Motor neuron (in vitro differentiated cells): ENCODE data around the gene ANXA3. TPM values are rescaled to one million over a fixed set of nuclear protein-coding genes. Genes with fewer than 3 reads are reported as not detected.

Source experiments
- ATAC-seq, 8 experiments: fragments of 200-7000 bp; cut with Tn5 transposase; replicated peaks in 6 of 8; 2 replicates each; pipeline ENCODE4 v1.8.0; 2021; ENCODE audit warnings: mild to moderate bottlenecking in 8 of 8, moderate library complexity in 8 of 8
- H3K27ac ChIP-seq, 2 donors: fragments of 250-450 bp; sonication (Bioruptor Pico); 2 replicates each; pipeline ENCODE4 v1.9.0; 2021; ENCODE audit warnings: antibody characterized with exemption in 2 of 2, mild to moderate bottlenecking in 2 of 2, moderate library complexity in 1 of 2
- H3K4me1 ChIP-seq, 2 donors: fragments of 250-450 bp; sonication (Bioruptor Pico); replicated peaks in 1 of 2; 2 replicates each; pipeline ENCODE4 v1.6.1; 2021; ENCODE audit warnings: antibody characterized with exemption in 2 of 2, mild to moderate bottlenecking in 2 of 2, moderate library complexity in 1 of 2
- H3K4me3 ChIP-seq, 5 donors: fragments of 250-450 bp; sonication (Bioruptor Pico); 2 replicates each; pipeline ENCODE4 v1.9.0; 2021; ENCODE audit warnings: antibody characterized with exemption in 5 of 5, mild to moderate bottlenecking in 5 of 5, moderate library complexity in 4 of 5
- WGBS, 10 experiments: fragments of 450-650 bp; shearing (Covaris generic); methylation state at CpG; one replicate each; pipeline ENCODE4 v1.0.0; 2022; 5-methylcytosine and 5-hydroxymethylcytosine counted together
- in situ Hi-C, 9 experiments: fragments of 400-800 bp; cut with MboI; loops; one replicate each; pipeline ENCODE4 v1.15.0; 2021; ENCODE audit warnings: low sequenced_read_pairs in 9 of 9, low pct_unique_long_range_greater_than_20kb in 2 of 9; ENCODE audit not compliant: unreplicated experiment in 9 of 9
- total RNA-seq, 8 experiments: library from RNA; unstranded; fragments of 300-600 nt; gene quantifications; 2 replicates each; pipeline versions ENCODE4 v1.2.3 to v1.2.4, GENCODE V29; 2022

Gene ANXA3
- total RNA-seq, 8 experiments from 2014 or later: 0.16 to 779 (median 6.1) TPM

DNA sequence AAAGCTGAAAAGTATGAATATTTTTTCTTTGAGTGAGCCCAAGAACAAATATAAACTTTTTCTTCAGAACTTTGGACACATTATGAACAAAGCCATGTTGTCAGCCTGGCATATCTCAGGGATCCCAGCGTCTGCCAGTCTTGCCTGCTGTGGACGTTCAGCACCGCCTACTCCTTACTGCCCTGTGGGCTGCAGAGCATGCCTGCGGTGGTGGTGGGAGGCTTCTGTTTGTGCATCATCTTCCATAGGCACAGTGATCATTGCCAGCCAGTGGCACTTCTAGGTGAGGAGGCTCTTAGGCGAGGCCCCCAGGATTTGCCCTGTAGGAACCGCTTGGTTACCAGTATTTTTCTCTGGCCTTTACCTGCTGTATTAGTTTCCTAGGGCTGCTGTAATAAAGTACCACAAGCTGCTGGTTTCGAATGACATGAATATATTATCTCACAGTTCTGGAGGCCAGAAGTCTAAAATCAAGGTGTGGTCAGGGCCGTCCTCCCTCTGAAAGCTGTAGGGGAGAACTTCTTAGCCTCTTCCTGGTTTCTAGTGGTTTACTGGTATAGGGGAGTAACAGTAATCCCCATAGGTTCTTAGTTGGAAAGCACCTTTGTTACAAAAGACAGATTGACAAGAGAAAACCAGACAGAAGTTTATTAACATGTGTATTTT is 15.4 kb downstream of the ANXA3 start:
- no peak overlapping the region for H3K27ac ChIP-seq
- WGBS, 10 experiments: 0 to 100% (median 90%) methylated on average over 1 to 6 of the region's 8 CpGs; no CpG with 5 or more reads in 2 of the 10 experiments
- peaks cover 6 to 14% of the 10 kb centered on the region in 2 donors for H3K4me1 ChIP-seq
- in situ Hi-C loops: no loop called here
- no peak overlapping the region for H3K4me3 ChIP-seq
- peak in 3 of 8 experiments; percentile 21 to 46 (median 34) for ATAC-seq

DNA sequence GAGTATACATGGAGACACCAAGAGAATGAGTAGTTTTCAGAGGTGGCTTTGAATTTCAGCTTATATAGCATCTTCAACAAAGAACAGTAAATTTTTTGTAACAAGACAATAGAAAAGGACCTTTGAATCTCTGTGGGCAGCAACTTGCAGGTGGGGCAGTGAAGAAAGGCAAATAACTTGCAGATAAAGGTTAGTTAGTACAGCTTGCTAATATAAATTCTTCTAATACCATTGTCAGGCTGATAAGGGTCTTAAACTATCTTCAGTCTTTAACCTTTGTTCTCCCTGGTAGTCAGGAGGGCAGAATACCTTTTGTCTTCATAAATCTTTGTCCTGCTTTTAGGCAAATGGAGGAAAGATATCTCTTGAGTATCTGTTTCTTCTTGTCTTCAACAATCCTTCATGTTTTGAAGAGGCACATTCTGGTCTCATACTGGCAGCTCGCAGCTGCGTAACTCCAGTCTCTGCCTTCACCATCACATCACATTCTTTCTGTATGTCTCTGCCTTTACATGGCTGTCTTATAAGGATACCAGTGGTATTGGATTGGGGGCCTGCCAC is 16.0 kb downstream of the ANXA3 start:
- Histone ChIP-seq H3K4me3 (no peak overlapping the region), H3K4me1 (peaks cover 6 to 18% of the 10 kb centered on the region in 2 donors), H3K27ac (no peak overlapping the region)
- in situ Hi-C loops: no loop called here
- WGBS, 10 experiments: 88 to 100% (median 100%) methylated on average over 1 to 2 of the region's 2 CpGs; no CpG with 5 or more reads in 4 of the 10 experiments
- no peak for ATAC-seq

DNA sequence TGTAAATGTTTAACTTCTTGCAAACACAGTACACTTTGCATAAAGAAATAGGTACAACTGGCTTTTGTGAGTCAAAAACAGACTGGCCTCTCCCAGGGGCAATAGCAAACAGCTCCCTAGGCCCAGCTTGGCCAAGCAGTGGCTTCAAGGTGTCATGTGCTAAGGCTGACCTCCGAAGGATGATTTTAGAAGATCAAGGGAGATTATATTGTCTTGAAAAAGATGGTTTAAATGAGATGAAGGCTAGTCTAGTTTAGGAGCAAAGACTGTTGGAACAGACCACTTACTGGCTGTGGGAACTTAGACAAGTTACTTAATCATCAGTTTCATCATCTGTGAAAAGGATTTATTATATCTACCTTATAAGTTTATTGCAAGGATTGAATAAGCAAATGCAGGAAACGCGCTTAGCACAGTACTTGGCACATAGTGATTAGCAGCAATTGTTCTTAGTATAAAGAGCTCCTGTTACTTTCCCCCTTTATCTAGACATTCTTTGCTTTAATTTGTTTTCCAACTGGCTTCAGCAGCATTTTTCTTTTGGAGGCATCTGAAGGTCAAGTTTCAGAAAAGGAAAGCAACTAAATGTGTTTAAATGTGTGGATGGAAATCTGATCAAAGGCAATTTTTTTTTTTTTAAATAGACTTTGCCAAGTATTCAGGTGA is 17.2 kb downstream of the ANXA3 start:
- in situ Hi-C loops: no loop called here
- no peak overlapping the region for H3K4me3 ChIP-seq
- ATAC-seq: no peak
- 44 to 100% (median 87%) methylated on average over 1 to 3 of the region's 3 CpGs; no CpG with 5 or more reads in 1 of the 10 experiments for WGBS, 10 experiments
- H3K27ac ChIP-seq: no peak overlapping the region
- H3K4me1 ChIP-seq: peaks cover 6 to 18% of the 10 kb centered on the region in 2 donors

DNA sequence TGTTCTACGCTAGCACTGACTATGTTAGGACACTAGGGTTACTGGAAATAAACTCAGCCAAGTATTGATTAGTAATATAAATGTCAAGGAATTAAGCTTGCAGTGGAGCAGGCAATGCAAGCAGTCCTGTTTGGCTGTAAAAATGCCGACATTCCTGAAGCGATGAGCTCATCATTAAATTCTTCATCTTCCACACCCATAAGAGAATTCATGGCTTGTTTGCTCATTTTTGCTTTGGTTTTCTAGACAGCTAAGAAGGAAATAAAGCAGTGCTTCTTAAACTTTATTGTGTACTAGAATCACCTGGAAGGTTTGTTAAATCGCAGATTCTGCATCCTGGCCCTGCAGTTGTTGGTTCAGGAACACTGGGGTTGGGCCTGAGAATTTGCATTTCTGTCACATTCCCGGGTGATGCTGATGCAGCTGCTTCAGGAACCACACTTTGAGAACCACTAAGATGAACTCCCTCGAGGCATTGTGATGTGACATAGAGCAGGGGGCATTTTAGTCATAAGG is 17.8 kb downstream of the ANXA3 start:
- WGBS, 10 experiments: 0 to 73% (median 58%) methylated on average over 2 to 6 of the region's 6 CpGs
- ATAC-seq: peak; percentile 46 to 93 (median 70)
- H3K4me3 ChIP-seq: no peak overlapping the region
- in situ Hi-C loops: no loop called here
- H3K27ac ChIP-seq: no peak overlapping the region
- peaks cover 6 to 18% of the 10 kb centered on the region in 2 donors for H3K4me1 ChIP-seq

DNA sequence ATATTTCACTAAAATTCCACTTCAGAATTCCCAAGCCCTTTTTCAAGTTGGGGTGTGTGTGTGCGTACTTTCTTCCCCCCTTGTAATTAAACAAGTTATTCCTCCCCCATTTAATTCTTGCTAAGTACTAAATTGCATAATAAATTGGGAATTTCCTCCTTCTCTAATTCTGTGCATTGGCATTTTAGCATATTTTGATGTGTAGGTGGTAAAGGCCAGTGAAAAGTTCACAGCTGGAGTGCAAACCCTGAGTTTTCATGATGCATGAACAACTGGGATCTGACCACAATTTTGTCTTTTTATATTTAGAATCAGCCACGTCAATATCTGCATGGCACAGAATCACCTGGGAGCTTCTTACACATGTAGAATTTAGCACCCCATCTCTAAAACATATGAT is 18.5 kb downstream of the ANXA3 start:
- Histone ChIP-seq H3K4me3 (no peak overlapping the region), H3K27ac (no peak overlapping the region), H3K4me1 (peaks cover 6 to 18% of the 10 kb centered on the region in 2 donors)
- WGBS, 10 experiments: 0 to 100% (median 91%) methylated on average over 1 to 2 of the region's 2 CpGs; no CpG with 5 or more reads in 1 of the 10 experiments
- in situ Hi-C loops: no loop called here
- ATAC-seq: no peak

DNA sequence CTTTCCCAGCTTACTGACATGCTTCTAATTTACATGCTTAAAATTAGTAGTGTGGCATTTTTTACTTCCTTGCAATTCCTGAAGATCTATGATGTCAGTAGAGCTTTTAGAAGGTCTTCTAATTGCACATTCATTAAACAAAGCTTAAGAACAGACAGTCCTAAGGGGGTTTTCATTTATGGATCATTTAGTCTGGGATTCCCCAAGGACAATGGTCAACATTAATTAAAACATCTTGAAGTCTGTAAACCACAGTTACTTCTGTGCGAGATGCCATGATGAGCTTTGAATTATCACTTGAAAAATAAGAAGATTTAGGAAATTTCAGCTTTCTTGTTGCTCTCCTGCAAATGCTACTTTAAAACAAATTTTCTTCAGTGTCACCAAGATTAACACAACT is 20.2 kb downstream of the ANXA3 start:
- Histone ChIP-seq H3K4me1 (peaks cover 2 to 18% of the 10 kb centered on the region in 2 donors), H3K27ac (no peak overlapping the region), H3K4me3 (no peak overlapping the region)
- WGBS, 10 experiments: 56 to 100% (median 91%) methylated on average over 1 of the region's 1 CpG; no CpG with 5 or more reads in 1 of the 10 experiments
- in situ Hi-C loops: no loop called here
- ATAC-seq: no peak

DNA sequence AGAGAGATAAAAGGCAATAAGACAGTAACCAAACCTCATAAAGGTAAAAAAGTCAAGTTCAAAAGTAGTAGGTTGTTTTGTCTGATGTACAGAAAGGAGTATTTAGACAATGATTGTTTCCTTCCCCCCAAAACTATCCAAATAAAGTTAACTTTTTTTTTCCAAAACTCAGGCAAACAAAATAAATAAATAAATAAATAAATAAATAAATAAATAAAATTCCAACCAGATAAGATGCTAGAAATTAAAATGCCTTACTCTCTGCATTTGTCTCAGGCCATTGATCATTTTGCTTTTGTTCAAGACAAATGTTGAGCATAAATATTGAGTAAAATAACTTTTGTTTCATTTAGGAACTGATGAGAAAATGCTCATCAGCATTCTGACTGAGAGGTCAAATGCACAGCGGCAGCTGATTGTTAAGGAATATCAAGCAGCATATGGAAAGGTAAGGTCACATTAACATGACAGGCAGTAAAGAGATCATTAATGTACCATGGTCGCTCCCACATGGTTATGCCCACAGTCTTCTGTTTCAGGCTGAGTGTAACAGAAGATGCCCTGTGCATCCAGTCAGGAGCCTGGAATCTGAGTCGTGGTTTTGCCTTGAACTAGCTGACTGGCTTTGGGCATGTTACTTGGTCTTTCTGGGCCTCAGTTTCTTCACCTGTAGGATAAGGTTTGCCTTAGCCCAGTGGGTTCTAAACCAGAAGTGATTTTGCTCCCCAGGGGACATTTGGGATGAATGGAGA is 27.3 kb downstream of the ANXA3 start:
- WGBS, 10 experiments: 63 to 100% (median 95%) methylated on average over 1 to 3 of the region's 3 CpGs; no CpG with 5 or more reads in 1 of the 10 experiments
- in situ Hi-C loops: no loop called here
- Histone ChIP-seq H3K4me3 (no peak overlapping the region), H3K4me1 (no peaks in the 10 kb centered on the region), H3K27ac (no peak overlapping the region)
- ATAC-seq: no peak

DNA sequence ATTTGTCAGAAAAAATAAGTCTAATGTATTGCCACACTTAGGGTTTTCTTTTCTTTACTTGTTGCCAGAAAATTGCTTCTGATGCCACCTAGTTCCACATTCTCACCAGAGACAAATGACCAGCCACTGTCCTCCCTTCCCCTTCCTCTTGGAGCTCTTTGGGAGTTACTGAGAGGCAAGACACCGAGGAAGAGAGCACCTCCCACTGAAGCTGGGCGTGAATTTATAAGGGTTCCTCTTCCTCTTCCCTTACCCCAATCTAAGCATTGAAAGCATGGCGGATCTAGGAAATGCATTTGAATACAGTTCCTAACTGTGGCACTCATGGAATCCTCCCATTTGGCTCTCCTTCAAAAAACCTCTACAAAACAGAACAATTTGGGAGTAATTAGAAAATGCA is 30.0 kb downstream of the ANXA3 start:
- Histone ChIP-seq H3K4me1 (no peaks in the 10 kb centered on the region), H3K27ac (no peak overlapping the region), H3K4me3 (no peak overlapping the region)
- no peak for ATAC-seq
- 41 to 100% (median 89%) methylated on average over 1 to 3 of the region's 3 CpGs; no CpG with 5 or more reads in 3 of the 10 experiments for whole genome bisulfite sequencing, 10 experiments
- in situ Hi-C loops: no loop called here

DNA sequence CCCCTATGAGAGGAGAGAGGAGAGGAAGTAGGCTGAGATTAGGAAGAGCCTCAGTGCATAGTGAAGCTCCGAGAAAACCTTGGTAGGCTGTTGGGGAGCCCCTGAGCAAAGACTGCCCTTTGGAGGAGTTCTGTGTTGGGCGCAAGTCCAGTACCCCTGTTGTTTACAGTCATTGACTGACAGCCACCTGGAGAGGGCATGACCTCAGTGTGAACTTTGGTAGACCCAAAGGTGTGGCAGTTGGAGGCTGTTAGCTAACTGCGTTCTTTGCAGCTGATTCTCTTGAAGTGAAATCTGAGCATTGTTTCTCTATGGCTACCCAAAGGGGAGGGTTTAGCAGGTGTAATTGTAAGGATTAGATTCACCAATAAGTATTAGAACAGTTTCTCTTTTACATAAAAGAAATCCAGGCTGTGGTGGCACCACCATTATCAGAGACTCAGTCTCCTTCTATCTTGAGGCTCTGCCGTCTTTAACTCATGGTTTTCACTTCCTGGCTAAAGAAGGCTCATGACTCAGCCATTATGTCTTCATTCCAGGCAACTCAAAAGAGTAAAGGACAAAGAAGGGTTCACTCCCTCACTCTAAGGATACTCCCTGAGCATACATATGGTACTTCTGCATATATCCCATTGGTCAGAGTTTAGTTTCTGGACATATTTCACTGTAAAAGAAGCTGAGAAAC is 33.4 kb downstream of the ANXA3 start:
- ATAC-seq: peak in 2 of 8 experiments; percentile 60 to 75
- Histone ChIP-seq H3K27ac (no peak overlapping the region), H3K4me3 (no peak overlapping the region), H3K4me1 (no peaks in the 10 kb centered on the region)
- in situ Hi-C loops: no loop called here
- 20 to 95% (median 90%) methylated on average over 1 to 3 of the region's 4 CpGs; no CpG with 5 or more reads in 3 of the 10 experiments for WGBS, 10 experiments

DNA sequence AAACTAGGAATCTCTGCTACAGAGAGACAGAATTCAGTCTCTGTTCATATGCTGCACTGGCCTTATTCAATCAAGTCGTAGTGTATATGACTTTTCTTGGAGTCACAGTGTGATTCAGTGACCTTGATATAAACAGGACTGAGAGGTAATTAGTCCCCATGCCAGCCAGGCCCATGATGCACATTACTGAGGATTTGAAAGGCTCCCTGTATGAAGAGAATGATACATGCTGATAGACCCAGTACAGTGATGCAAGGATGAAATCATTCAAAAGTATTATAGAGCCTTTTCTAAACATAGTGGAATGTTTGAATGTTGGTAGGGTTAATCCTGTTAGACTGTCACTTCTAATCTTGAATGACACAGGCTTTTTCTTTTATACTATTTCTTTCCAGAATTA is 34.1 kb downstream of the ANXA3 start:
- Histone ChIP-seq H3K4me1 (no peaks in the 10 kb centered on the region), H3K27ac (no peak overlapping the region), H3K4me3 (no peak overlapping the region)
- ATAC-seq: peak in 7 of 8 experiments; percentile 15 to 99 (median 64)
- WGBS, 10 experiments: 0 to 20% (median 8%) methylated on average over 1 of the region's 1 CpG; no CpG with 5 or more reads in 6 of the 10 experiments
- in situ Hi-C loops: no loop called here

DNA sequence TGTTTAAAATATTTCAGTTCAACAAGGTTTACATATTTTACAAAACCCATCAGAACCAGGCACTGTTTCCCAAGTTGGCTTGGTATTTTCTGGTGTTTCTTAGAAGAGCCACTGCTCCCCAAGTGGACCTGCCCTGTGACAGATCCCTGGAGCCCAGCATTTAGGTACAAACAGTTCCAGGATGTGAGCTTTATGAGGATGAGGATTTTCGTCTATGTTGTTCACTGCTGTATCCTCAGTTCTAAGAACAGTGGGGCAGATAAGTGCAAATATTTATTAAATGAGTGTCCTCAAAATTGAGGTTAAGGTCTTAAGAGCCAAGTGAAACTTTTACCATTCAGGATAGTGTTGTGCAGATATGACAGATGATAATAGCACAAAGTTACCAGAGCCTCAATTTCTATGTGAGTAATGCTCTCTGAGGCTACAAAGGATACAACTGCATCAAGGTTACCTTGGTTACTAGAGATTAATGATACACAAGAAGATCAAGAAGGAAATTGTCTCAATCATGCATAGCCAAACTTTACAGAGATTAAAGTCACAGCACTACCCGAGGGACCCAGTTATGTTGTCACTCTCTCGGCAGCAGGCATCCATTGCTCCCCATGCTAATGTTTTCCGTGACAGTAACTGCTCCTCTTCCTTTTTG is 37.5 kb downstream of the ANXA3 start:
- in situ Hi-C loops: no loop called here
- ATAC-seq: peak in 1 of 8 experiments; percentile 14
- WGBS, 10 experiments: 17 to 80% (median 66%) methylated on average over 1 to 4 of the region's 4 CpGs; no CpG with 5 or more reads in 1 of the 10 experiments
- Histone ChIP-seq H3K4me3 (no peak overlapping the region), H3K27ac (no peak overlapping the region), H3K4me1 (no peaks in the 10 kb centered on the region)

DNA sequence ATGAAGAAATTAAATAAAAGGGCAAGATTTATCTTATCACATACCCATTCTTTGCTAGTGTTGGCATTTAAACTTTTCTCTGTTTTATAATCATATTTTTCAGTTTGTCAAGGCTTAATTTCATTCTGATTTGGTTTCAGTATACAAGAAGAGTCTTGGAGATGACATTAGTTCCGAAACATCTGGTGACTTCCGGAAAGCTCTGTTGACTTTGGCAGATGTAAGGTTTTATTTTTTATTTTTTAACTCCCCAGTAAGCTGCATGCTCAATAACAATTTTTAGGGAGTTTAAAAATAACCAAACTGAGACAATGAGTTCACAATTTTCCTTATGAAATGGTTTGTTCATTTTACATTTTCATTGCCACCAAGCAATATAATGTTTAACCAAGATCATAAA is 39.8 kb downstream of the ANXA3 start:
- Histone ChIP-seq H3K4me1 (no peaks in the 10 kb centered on the region), H3K4me3 (no peak overlapping the region), H3K27ac (no peak overlapping the region)
- in situ Hi-C loops: no loop called here
- ATAC-seq: no peak
- WGBS, 10 experiments: 38 to 100% (median 83%) methylated on average over 1 to 2 of the region's 2 CpGs; no CpG with 5 or more reads in 2 of the 10 experiments
